Measurements from ENCODE around the gene POC1A.

- no peak for TF ChIP-seq CTCF (optimal IDR thresholded peaks at IDR 0.05 in 1 of 3, IDR thresholded peaks at IDR 0.05 in 1 of 3, conservative IDR thresholded peaks at IDR 0.05 in 1 of 3; ENCODE audit: extremely low read depth in 1 of 3, insufficient read depth in 2 of 3, low read length in 3 of 3)
- no peak for TF ChIP-seq EZH2 (IDR thresholded peaks at IDR 0.05; ENCODE audit: low read length)
Observed at GRCh38 chr3:52185311-52185710, 31.1 kb upstream of the POC1A start.

All from keratinocyte (primary cell).